Activated naive CD4-positive, alpha-beta T cell treated with anti-CD3 and anti-CD28 coated beads, Interleukin-2, amount 50 U/mL, for 16 hours (primary cell): ENCODE results near the gene PTPN9.
"Not testable (repeated sequence)": the region's sequence is repeated elsewhere in the genome, so short reads cannot be mapped to it uniquely, and the experiment has no call there.

Experiments used
- DNase-seq: peaks from one replicate; pipeline ENCODE4 v3.0.0-alpha.2; 2020

Gene PTPN9

DNA sequence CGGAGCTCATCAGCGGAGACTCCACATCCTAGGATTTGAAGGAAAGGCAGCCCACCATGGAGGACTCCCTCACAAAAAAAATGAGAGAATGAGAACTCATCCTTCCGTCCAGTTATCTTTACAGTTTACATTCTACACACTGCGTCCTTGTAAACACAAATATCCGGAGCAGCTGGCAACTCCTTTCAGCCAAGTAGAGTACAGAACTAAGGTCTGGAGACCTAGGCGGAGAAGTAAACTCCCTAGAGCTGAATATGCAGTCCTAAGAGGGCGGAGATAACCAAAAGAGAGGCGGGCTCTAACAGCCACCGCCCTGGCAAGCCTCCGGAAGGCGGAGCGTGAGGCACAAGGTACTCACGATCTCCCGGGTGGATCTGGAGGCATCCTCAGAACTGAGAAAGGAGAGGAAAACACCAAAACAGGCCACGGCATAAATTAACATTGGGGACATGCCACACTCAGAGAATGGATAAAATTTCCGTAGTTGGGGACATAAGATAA, 126.7 kb downstream of the PTPN9 start:
- peak; percentile 79 for DNase-seq

- DNase-seq: peak; percentile 100
Measured at GRCh38 chr15:75451674-75452363, 127.3 kb downstream of the PTPN9 start, which contains the start of gene SIN3A. Gene SIN3A (minus strand): TSS chr15:75451690. CDS start chr15:75430375, 21,315 bp downstream.

DNA sequence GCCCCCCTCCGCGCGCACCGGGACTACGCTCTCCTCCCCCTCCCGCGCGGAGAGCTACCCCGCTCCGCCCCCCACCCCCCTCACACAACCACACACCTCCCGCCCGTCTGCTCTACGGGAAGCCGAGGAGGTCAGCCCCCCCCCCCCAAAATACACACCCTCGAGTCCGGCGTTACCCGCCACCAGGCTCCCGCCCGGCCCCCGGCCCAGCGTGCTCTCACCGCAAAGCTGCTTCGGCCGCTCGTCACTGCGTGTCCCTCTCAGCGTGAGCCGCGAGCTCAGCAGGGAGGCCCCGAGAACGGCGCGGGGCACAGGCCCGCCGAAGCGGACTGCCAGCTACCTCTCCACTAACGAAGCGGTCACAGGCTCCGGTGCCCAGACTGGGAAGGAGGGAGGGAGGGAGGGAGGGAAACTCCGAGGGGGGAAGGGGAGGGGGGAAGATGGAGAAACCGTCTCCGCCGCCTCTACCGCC, 127.9 kb downstream of the PTPN9 start:
- no peak for DNase-seq

DNA sequence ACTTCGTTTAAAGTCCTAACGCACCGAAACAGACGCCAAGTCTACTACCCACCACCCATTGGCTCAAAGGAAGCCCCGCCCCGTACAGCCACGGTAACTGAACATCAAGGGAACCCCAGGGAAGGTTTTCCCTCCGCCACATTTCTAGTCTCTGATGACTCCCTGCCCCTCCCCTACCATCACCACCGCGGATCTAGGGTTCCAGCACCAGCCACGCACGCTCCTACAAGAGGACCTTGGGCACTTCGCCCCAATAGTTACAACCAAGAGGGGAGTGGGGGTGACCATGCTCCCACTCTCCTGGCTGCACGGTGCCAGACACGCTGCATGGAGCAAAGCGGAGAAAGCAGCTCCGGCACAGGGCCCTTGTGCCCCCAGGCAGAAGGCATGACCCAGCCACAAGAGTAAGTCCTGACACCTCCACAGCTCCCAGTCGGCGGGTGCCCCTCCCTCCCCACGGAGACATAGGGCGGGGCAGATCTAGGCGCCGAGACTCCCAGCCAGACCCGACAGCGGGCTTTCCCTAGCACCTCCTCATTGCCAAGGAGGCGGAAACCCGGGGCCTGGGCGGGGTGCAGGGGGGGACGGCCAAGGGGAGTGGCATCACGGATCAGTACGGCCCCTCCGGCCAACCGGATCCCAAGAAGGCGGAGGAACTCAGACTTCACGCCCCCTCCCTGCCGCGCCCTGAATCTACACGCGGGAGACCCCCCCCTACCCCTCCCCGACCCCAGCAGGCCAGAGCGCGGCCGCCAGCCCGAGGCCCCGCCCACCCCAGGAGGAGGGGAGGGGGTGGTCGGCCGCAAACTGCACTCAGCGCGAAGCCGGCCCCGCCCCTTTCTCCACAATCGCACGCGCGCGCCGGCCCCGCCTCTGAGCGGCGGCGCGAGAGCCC, 128.6 kb downstream of the PTPN9 start:
- DNase-seq: peak; percentile 94

DNA sequence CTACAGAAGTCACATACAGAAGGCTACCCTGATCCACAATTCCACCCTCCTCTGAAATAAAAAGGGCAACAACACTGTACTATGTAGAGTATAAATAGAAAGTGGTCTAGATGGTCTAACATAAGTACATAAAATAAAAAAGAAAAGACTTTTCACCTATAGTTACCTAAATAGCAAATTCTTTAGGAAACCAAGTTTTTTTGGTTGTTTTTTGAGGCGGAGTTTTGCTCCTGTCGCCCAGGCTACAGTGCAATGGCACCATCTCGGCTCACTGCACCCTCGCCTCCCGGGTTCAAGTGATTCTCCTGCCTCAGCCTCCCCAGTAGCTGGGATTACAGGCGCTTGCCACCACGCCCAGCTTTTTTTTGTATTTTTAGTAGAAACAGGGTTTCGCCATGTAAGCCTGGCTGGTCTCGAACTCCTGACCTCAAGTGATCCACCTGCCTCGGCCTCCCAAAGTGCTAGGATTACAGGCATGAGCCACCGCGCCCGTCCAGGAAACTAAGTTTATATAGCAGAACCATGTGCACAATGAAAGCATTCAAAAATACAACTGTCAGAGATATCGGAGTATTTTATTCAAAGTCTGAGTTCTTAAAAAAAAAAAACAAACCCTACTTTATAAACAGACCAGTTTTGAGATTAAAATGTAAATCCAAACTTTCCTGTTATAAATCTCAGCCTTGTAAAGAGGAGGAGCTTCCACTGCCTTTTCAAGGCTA, 129.4 kb downstream of the PTPN9 start:
- no peak for DNase-seq

- DNase-seq: not testable (repeated sequence)
Measured at GRCh38 chr15:75448171-75448570, 130.9 kb downstream of the PTPN9 start.

DNA sequence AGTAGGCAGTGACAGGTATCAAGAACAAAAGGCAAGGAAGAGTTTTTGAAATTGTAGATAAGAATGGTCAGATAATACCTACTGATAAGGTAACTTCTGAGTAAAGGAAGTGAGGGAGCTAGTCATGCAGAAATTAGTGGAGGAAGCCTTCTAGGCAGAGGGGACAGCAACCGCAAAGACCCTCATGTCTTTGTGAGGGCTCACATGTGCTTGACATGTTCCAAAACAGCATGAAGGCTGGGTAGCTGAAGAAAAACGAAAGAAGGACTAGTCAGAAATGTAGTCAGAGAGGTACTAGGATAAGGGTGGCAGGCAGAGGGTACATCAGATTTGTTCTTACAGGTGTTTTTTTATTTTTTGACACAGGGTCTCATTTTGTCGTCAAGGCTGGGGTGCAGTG, 133.0 kb downstream of the PTPN9 start:
- DNase-seq: no peak

GRCh38 chr15:75445324-75445723, 133.8 kb downstream of the PTPN9 start:
- not testable (repeated sequence) for DNase-seq

- DNase-seq: not testable (repeated sequence)
Measured at GRCh38 chr15:75443972-75444453, 135.1 kb downstream of the PTPN9 start.

DNA sequence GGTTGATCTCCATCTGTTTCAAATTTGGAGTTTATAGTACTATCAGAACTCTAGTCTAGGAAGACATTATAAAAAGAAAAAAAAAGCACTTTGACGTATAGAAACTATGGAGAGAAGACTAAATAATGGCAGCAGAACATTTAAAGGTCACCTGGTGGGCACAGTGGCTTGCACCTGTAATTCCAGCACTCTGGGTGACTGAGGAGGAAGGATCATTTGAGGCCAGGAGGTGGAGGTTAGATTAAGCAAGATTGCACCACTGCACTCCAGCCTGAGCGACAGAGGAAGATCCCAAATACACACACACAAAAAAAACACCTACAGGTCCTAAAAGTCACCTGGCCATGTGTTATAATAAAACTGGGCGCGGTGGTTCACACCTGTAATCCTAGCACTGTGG, 141.4 kb downstream of the PTPN9 start:
- no peak for DNase-seq

GRCh38 chr15:75436881-75437280, 142.2 kb downstream of the PTPN9 start:
- DNase-seq: no peak

GRCh38 chr15:75431682-75432081, 147.4 kb downstream of the PTPN9 start:
- DNase-seq: no peak

- DNase-seq: no peak
Measured at GRCh38 chr15:75431270-75431669, 147.8 kb downstream of the PTPN9 start.

- no peak for DNase-seq
Measured at GRCh38 chr15:75430259-75430658, 148.9 kb downstream of the PTPN9 start.

DNA sequence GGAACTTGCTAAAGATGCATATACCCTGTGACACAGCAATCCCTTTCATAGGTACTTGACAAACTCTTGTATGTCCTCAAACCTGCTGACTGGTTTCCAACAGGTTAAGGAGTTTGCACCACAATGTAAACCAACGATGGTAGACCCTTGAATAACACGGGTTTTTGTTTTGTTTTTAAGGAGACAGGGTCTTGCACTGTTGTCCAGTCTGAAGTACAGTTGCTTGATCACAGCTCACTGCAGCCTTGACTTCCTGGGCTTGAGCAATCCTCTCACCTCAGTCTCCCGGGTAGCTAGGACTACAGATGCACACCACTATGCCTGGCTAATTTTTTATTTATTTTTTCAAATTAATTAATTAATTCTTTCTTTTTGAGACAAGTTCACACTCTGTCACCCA, 151.0 kb downstream of the PTPN9 start:
- no peak for DNase-seq

- no peak for DNase-seq
Measured at GRCh38 chr15:75425966-75426500, 153.1 kb downstream of the PTPN9 start.

- no peak for DNase-seq
Measured at GRCh38 chr15:75422554-75422953, 156.6 kb downstream of the PTPN9 start.

- no peak for DNase-seq
Measured at GRCh38 chr15:75420698-75421097, 158.4 kb downstream of the PTPN9 start.

- DNase-seq: no peak
Measured at GRCh38 chr15:75416584-75416983, 162.5 kb downstream of the PTPN9 start.
